GM18526 (cell line): ENCODE results near the gene MCEMP1.

Experiments used
- POLR2A ChIP-seq: IDR thresholded peaks from 3 replicates; pipeline ENCODE4 v1.6.1; 2011; ENCODE audit not compliant: insufficient read length; ENCODE audit errors: extremely low read depth

MCEMP1 gene

GRCh38 chr19:7710616-7711015, 33.7 kb downstream of the MCEMP1 start:
- TF ChIP-seq POLR2A, result no peak

- TF ChIP-seq POLR2A, result no peak
Measured at GRCh38 chr19:7715671-7716070, 38.8 kb downstream of the MCEMP1 start.

GRCh38 chr19:7716762-7717161, 39.9 kb downstream of the MCEMP1 start:
- TF ChIP-seq POLR2A, result no peak

GRCh38 chr19:7718668-7719067, 41.8 kb downstream of the MCEMP1 start:
- TF ChIP-seq POLR2A, result no peak

- TF ChIP-seq POLR2A, result no peak
Measured at GRCh38 chr19:7720351-7720750, 43.5 kb downstream of the MCEMP1 start.

- no peak for TF ChIP-seq POLR2A
Measured at GRCh38 chr19:7722231-7722651, 45.4 kb downstream of the MCEMP1 start.

GRCh38 chr19:7725791-7726190, 48.9 kb downstream of the MCEMP1 start:
- no peak for TF ChIP-seq POLR2A

GRCh38 chr19:7729211-7729610, 52.3 kb downstream of the MCEMP1 start:
- TF ChIP-seq POLR2A, result no peak
